ENCODE measurements around the gene ARHGAP33. TPM values are rescaled to one million over a fixed set of nuclear protein-coding genes. Genes with fewer than 3 reads are reported as not detected.

ARHGAP33 gene, protein sequence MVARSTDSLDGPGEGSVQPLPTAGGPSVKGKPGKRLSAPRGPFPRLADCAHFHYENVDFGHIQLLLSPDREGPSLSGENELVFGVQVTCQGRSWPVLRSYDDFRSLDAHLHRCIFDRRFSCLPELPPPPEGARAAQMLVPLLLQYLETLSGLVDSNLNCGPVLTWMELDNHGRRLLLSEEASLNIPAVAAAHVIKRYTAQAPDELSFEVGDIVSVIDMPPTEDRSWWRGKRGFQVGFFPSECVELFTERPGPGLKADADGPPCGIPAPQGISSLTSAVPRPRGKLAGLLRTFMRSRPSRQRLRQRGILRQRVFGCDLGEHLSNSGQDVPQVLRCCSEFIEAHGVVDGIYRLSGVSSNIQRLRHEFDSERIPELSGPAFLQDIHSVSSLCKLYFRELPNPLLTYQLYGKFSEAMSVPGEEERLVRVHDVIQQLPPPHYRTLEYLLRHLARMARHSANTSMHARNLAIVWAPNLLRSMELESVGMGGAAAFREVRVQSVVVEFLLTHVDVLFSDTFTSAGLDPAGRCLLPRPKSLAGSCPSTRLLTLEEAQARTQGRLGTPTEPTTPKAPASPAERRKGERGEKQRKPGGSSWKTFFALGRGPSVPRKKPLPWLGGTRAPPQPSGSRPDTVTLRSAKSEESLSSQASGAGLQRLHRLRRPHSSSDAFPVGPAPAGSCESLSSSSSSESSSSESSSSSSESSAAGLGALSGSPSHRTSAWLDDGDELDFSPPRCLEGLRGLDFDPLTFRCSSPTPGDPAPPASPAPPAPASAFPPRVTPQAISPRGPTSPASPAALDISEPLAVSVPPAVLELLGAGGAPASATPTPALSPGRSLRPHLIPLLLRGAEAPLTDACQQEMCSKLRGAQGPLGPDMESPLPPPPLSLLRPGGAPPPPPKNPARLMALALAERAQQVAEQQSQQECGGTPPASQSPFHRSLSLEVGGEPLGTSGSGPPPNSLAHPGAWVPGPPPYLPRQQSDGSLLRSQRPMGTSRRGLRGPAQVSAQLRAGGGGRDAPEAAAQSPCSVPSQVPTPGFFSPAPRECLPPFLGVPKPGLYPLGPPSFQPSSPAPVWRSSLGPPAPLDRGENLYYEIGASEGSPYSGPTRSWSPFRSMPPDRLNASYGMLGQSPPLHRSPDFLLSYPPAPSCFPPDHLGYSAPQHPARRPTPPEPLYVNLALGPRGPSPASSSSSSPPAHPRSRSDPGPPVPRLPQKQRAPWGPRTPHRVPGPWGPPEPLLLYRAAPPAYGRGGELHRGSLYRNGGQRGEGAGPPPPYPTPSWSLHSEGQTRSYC
- 1.00 and 1.3 TPM in 2 replicates for total RNA-seq

DNA sequence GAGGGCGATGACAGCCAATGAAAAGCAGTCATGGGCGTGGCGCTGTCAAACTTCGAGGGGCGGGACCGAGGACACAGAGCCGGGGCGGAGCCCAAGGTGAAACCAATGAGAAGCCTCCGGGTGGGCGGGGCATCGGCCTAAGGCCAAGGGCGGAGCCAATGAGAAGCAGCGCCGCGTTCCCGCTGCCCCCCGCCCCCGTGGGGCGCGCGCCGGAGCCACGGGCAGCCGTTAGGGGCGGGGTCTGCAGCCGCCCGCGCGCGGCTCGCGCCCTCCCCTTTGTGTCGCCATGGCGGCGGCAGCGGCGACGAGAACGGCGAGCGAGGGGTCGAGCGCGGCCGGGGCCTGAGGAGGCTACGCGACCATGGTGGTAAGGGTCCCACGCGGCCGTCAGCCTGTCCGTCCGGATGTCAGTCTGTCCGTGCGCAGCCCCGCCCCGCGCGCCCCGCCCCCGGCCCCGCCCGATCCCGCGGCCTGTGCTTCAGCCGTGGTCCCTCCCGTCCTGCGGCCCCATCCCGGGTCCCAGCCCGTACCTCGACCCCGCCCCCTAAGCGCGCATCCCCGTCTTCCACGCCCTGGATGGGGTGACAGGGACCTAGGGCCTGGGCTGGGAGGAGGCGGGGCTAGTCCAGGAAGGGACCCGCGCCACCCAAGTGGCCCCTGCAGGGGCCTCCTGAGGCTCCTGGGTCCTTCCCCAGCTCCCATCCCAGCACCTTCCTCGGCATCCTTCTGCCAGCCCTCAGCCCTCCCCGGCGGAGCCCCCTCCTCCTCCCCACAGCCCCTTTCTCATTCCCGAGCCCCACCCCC lies at the start of gene ARHGAP33:
TSS of gene ARHGAP33 (plus strand) at position 267 of the 804 bp plus-strand sequence. CDS start at position 362, 95 bp downstream.

DNA sequence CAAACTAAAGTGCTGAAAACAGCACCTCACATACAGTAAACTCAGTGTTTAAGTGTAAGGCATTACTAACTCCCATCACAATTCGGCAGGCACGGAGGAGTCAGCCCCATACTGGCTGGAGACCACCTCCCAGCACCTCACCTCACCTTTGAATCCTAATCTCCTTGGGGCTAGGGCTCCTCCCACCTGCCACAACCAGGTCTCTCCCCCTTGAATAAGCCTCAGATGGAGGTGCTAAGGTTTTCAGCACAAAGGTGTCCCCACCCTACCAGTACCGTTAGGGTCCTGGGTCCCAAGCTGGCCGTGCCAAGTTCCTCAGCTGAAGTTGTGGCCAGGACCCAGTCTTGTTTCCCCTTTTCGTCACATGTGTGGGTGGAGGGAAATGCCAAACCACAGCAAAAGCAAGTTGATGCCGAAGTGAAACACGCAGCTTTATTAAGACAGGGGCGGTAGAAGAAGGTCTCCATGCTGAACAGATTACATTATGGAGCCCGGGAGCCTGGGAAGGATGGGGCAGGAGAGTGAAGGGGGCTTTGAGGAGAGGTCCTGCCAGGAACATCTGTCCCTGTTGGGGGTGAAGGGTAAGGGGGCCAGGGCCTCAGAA lies 33.1 kb upstream of the ARHGAP33 start, which contains the start of gene IGFLR1:
TSS of gene IGFLR1 (minus strand) at position 332 of the 604 bp plus-strand sequence. CDS start 1,272 bp downstream, outside the sequence.

DNA sequence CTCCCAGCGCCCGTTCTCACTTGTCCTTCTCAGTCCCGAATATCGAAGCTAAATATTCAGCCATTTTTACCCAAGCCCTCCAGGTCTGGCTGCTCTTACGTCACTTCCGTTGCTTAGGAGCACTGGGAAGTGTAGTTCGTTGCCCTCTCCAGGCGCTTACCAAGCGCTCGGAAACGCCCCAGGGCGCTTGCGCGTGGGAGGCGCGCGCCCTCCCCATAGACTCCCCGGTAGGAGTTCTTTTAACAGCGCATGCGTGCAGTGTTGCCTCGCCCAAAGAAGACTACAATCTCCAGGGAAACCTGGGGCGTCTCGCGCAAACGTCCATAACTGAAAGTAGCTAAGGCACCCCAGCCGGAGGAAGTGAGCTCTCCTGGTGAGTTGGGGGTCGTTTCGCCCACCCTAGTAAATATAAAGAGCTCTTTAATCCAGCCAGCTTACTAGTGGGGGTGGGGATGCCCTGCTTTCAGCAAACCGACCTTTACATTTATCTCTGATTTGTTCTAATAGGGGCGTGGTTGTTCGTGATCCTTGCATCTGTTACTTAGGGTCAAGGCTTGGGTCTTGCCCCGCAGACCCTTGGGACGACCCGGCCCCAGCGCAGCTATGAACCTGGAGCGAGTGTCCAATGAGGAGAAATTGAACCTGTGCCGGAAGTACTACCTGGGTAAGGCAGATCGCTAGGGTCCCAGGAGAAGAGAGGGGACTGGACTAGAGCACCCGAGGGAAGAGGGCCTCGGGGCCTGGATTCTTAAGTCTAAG lies 29.9 kb upstream of the ARHGAP33 start, which contains the start of the genes PSENEN and U2AF1L4:
TSS of gene PSENEN (plus strand) at position 324 of the 759 bp plus-strand sequence. CDS start at position 604, 280 bp downstream.
TSS of gene U2AF1L4 (minus strand) at position 91 of the 759 bp plus-strand sequence. CDS start at position 64, 27 bp downstream.

DNA sequence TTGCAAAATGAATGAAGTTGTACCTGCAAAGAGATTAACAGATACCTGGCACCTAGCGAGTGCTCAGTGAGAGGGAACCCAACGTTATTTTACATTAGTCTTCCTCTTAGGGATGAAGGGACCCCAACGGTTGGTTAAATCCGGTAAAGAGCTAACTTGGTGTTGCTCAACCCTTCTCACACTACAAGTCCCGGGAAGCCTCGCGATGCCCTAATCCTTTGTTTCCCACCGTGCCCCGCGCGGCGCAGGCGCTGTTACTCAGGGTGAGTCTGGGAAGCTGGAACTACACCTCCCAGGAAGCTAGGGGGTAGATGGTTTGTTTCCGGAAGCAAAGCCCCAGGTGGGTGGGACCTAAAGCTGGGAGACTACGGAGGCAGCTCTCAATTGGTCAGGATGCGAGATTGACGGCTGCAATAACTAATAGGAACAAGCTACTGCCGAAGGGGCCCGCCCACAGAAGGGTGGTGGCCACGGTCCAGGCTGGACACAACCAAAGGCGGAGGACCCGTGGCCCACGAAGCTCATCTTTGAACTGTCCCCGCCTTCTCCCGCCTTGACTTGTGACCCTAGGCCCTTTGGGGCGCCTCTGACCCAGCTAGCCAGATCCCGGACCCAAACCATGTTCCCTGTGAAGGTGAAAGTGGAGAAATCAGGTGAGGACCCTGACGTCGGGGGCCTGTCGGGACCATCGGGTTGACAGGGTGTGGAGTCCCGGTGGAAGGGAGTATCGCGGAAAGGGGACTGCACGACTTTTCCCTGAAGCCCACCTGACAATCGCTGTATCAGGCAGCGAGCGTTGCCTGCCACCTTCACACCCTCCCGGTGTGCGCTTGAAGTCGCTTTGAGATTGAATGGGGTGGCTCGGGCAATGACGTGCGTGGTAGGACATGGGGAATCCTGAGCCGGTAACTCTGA lies 27.0 kb upstream of the ARHGAP33 start, which contains the start of gene LIN37:
TSS of gene LIN37 (plus strand) at position 471 of the 915 bp plus-strand sequence. CDS start at position 620, 149 bp downstream.

DNA sequence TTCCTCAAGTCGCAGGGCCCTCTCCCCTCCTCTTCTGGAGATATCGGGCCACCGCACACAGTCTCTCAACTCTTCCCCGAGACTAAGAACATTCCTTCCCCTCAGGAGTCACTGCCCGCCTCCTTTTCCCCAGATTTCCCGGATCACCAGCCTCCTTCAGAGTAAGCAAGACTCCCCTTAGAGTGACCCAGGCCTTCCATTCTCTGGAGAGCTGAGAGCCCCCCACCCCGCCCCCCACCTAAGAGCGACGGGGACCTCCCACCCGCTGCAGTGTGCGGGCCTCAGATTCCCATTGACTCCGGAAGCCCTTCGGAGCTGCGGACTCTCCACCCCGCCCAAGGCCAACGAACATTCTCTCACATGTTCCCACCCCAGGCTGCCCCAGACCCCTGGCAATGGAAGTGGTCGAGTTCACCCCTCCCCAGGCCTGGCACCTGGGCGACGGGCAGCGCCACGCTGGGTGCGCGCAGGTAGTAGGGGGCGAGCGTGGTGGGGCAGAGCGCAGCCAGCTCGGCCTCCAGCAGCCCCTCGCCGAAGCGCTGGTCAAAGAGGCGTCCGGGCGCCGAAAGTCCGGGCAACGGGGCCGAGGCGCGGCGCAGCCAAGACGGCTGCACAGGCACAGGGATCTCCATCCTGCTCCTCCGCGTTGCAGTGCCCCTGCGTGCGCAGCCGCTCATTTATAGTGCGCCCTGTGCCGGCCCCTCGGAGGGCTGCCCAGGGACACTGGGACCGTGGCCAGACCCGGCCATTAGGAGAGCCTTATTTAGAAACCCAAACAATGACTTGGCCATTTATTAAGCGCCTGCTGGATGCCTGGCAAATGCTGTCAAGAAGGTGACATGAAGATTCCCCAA lies 18.8 kb upstream of the ARHGAP33 start, which contains the start of gene HSPB6:
TSS of gene HSPB6 (minus strand) at position 653 of the 854 bp plus-strand sequence. CDS start at position 632, 21 bp downstream.

DNA sequence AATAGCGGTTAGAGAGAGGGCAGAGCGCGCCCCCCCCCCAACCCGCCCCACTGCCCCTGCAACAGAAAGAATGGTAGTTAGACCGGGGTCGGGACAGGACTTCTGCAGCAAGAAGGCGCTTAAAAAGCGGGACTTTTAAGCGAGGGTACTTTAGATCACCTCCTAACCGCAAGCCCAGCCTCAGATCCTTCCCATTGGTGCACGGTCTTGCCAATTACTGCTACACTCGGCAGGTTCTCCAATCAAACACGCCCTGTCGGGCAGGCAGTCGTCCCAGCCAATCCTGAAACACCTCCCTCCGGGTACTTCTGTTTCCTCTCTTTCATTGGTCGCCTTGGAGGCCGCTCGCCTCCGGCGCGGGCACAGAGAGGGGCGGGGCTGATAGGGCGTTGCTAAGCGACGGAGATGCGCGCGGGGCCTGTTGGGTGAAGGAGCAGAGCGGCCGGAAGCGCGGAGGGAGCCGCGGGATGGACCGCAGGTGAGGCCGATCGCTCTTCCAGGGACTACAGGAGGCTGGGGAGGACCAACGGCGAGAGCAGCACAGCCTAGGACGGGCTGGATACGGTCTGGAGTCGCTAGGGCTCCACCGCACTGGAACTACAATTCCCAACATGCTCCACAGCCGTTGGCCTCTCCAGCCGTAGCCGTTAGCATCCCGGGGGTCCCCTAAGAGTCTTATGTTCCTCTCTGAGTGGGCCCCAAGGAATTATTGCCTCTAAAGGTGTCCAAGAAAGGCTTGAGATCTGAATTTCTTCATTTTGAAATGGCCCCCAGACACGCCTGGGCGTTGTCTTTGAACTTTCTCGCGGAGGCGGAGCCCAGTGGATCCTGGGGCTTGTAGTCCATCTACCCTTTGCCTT lies 17.4 kb upstream of the ARHGAP33 start, which contains the start of gene PROSER3:
TSS of gene PROSER3 (plus strand) at position 428 of the 860 bp plus-strand sequence. CDS start at position 468, 40 bp downstream.

DNA sequence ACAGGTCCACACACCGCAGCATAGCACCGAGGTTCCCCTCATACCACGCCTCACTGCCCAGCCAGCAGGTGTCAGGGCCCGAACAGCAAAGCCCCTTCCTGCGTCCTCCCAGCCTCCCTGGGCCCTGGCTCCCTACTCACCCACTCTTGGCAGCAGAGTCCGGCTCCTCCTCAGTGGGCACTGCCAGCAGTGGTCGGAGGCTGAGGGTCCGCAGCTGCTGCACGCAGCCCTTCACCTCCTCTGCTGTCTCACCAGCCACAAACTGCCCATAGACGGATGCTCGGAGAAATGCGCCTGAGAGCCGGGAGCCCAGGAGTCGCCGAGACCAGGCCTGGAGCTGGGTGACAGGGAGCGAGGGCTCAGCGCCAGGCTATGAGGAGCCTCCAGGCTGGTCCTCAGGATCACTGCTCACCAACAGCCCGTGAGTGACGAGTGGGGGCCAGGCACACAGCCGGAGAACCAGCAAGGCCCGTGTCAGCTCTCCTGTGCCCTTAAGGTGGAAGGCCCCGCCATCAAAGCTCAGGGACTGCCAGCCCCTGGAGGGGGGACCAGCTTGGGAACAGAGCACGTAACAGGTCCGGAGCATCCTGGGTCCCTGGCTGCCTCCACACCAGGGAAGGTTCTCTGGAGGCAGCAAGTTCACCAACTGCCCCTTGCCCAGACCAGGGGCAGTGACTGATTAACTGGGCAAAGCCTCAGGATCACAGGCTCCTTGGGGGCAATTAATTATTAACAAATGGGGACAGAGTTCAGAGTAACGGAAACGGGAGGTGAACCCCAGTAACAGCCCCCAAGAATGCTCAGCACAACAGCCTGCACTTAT lies 37.1 kb downstream of the ARHGAP33 start, which contains the start of gene PRODH2:
TSS of gene PRODH2 (minus strand) at position 626 of the 823 bp plus-strand sequence. CDS start at position 586, 40 bp downstream.

Other genes with a start within 250 kb of the ARHGAP33 start
- 2.1 and 9.3 TPM in 2 replicates for gene SBSN, start 247.3 kb upstream of the ARHGAP33 start, total RNA-seq
- gene GAPDHS, start 242.1 kb upstream of the ARHGAP33 start, total RNA-seq: not detected in 2 replicates
- gene TMEM147, start 229.9 kb upstream of the ARHGAP33 start, total RNA-seq: 81.8 and 120 TPM in 2 replicates
- gene ATP4A, start 211.9 kb upstream of the ARHGAP33 start, total RNA-seq: not detected in 2 replicates
- gene PMIS2, start 189.4 kb upstream of the ARHGAP33 start, total RNA-seq: not detected in 2 replicates
- 3.0 and 3.5 TPM in 2 replicates for gene HAUS5, start 162.8 kb upstream of the ARHGAP33 start, total RNA-seq
- 33.4 and 34.0 TPM in 2 replicates for gene RBM42, start 146.5 kb upstream of the ARHGAP33 start, total RNA-seq
- gene ETV2, start 133.8 kb upstream of the ARHGAP33 start, total RNA-seq: 0.18 and 0.28 TPM in 2 replicates
- gene COX6B1, start 127.2 kb upstream of the ARHGAP33 start, total RNA-seq: 495 and 644 TPM in 2 replicates
- 0.09 TPM in 1 of 2 replicates, not detected in the other for gene UPK1A, start 109.0 kb upstream of the ARHGAP33 start, total RNA-seq
- gene ZBTB32, start 71.0 kb upstream of the ARHGAP33 start, total RNA-seq: not detected in 2 replicates
- gene KMT2B, start 57.6 kb upstream of the ARHGAP33 start, total RNA-seq: 2.6 and 4.2 TPM in 2 replicates
- gene IGFLR1, start 33.1 kb upstream of the ARHGAP33 start, total RNA-seq: 1.00 and 1.8 TPM in 2 replicates
- 5.5 and 7.8 TPM in 2 replicates for gene U2AF1L4, start 30.1 kb upstream of the ARHGAP33 start, total RNA-seq
- gene PSENEN, start 29.9 kb upstream of the ARHGAP33 start, total RNA-seq: 13.5 and 14.0 TPM in 2 replicates
- 7.4 and 10.1 TPM in 2 replicates for gene LIN37, start 27.0 kb upstream of the ARHGAP33 start, total RNA-seq
- gene HSPB6, start 18.5 kb upstream of the ARHGAP33 start, total RNA-seq: 50.3 and 88.4 TPM in 2 replicates
- 2.5 and 3.3 TPM in 2 replicates for gene PROSER3, start 17.4 kb upstream of the ARHGAP33 start, total RNA-seq
- not detected in 2 replicates for gene PRODH2, start 37.3 kb downstream of the ARHGAP33 start, total RNA-seq
- not detected in 2 replicates for gene NPHS1, start 76.9 kb downstream of the ARHGAP33 start, total RNA-seq
- not detected in 2 replicates for gene KIRREL2, start 81.3 kb downstream of the ARHGAP33 start, total RNA-seq
- 1.7 and 3.9 TPM in 2 replicates for gene APLP1, start 93.0 kb downstream of the ARHGAP33 start, total RNA-seq
- gene NFKBID, start 125.0 kb downstream of the ARHGAP33 start, total RNA-seq: 2.7 and 3.8 TPM in 2 replicates
- gene HCST, start 127.0 kb downstream of the ARHGAP33 start, total RNA-seq: 1.00 and 2.8 TPM in 2 replicates
- gene TYROBP, start 132.7 kb downstream of the ARHGAP33 start, total RNA-seq: not detected in 2 replicates
- 1.00 and 2.4 TPM in 2 replicates for gene LRFN3, start 160.8 kb downstream of the ARHGAP33 start, total RNA-seq
- gene SDHAF1, start 219.6 kb downstream of the ARHGAP33 start, total RNA-seq: 12.1 and 14.5 TPM in 2 replicates
- 0.09 and 0.28 TPM in 2 replicates for gene SYNE4, start 233.2 kb downstream of the ARHGAP33 start, total RNA-seq
- gene ALKBH6, start 238.6 kb downstream of the ARHGAP33 start, total RNA-seq: 13.7 and 16.7 TPM in 2 replicates